ENCODE measurements around the gene RET. TPM values are rescaled to one million over a fixed set of nuclear protein-coding genes. Genes with fewer than 3 reads are reported as not detected.

Gene RET
- total RNA-seq, 1 experiment from 2014 or later = not detected

- POLR2A ChIA-PET = no interaction called here
- BruUV-seq (replicated peaks) = no TSS peak
- intact Hi-C loops (cut with micrococcal nuclease) = no loop called here
Measured at GRCh38 chr10:43076311-43076875, 476 bp upstream of the RET start.

GRCh38 chr10:43077421-43078171 lies 727 bp downstream of the RET start:
- Mint-ChIP-seq H3K9me3 (ENCODE audit: unreplicated experiment) (no peaks in the 10 kb centered on the region), H3K27me3 (ENCODE audit: insufficient read depth, unreplicated experiment) (no peaks in the 10 kb centered on the region), H3K27ac (ENCODE audit: low read depth, unreplicated experiment) (no peak overlapping the region), H3K4me1 (ENCODE audit: insufficient read depth, unreplicated experiment) (no peaks in the 10 kb centered on the region), H3K36me3 (ENCODE audit: insufficient read depth, unreplicated experiment) (no peaks in the 10 kb centered on the region), H3K4me3 (ENCODE audit: unreplicated experiment) (no peak overlapping the region)
- no peak for DNase-seq (ENCODE audit: unreplicated experiment)
- TF ChIP-seq CTCF (IDR thresholded peaks at IDR 0.05; ENCODE audit: unreplicated experiment) = no peak
- intact Hi-C loops (cut with micrococcal nuclease) = no loop called here
- ChIA-PET POLR2A (no interaction called here), CTCF (no interaction called here)
- BruUV-seq (replicated peaks) = no TSS peak

More at GRCh38 chr10:43076311-43076875, 476 bp upstream of the RET start:
- no peaks in the 10 kb centered on the region for H3K27me3 Mint-ChIP-seq (ENCODE audit: insufficient read depth, unreplicated experiment)
- H3K4me1 Mint-ChIP-seq (ENCODE audit: insufficient read depth, unreplicated experiment) = no peaks in the 10 kb centered on the region
- CTCF ChIA-PET = no interaction called here
- no peak for TF ChIP-seq CTCF (IDR thresholded peaks at IDR 0.05; ENCODE audit: unreplicated experiment)
- H3K36me3 Mint-ChIP-seq (ENCODE audit: insufficient read depth, unreplicated experiment) = no peaks in the 10 kb centered on the region
- no peak for DNase-seq (ENCODE audit: unreplicated experiment)
- H3K27ac Mint-ChIP-seq (ENCODE audit: low read depth, unreplicated experiment) = no peak overlapping the region
- no peak overlapping the region for H3K4me3 Mint-ChIP-seq (ENCODE audit: unreplicated experiment)
- no peaks in the 10 kb centered on the region for H3K9me3 Mint-ChIP-seq (ENCODE audit: unreplicated experiment)

- no TSS peak for BruUV-seq (replicated peaks)
- H3K36me3 Mint-ChIP-seq (ENCODE audit: insufficient read depth, unreplicated experiment) = no peaks in the 10 kb centered on the region
- ChIA-PET POLR2A (no interaction called here), CTCF (interaction anchor here (0.6 to 0.8 kb wide), 3 partner anchors 121 to 686 kb away, joined by 3 to 4 read pairs (median 4); no protein-coding TSS in a partner anchor)
- no peak for TF ChIP-seq CTCF (IDR thresholded peaks at IDR 0.05; ENCODE audit: unreplicated experiment)
- H3K4me1 Mint-ChIP-seq (ENCODE audit: insufficient read depth, unreplicated experiment) = no peaks in the 10 kb centered on the region
- H3K27ac Mint-ChIP-seq (ENCODE audit: low read depth, unreplicated experiment) = no peak overlapping the region
- H3K4me3 Mint-ChIP-seq (ENCODE audit: unreplicated experiment) = no peak overlapping the region
- DNase-seq (ENCODE audit: unreplicated experiment) = no peak
- H3K9me3 Mint-ChIP-seq (ENCODE audit: unreplicated experiment) = no peaks in the 10 kb centered on the region
- intact Hi-C loops (cut with micrococcal nuclease) = no loop called here
- no peaks in the 10 kb centered on the region for H3K27me3 Mint-ChIP-seq (ENCODE audit: insufficient read depth, unreplicated experiment)
Measured at GRCh38 chr10:43078175-43078985, 1.5 kb downstream of the RET start.

GRCh38 chr10:43078986-43079273 lies 2.1 kb downstream of the RET start:
- DNase-seq (ENCODE audit: unreplicated experiment) = no peak
- no peaks in the 10 kb centered on the region for H3K9me3 Mint-ChIP-seq (ENCODE audit: unreplicated experiment)
- intact Hi-C loops (cut with micrococcal nuclease) = no loop called here
- POLR2A ChIA-PET = no interaction called here
- no peaks in the 10 kb centered on the region for H3K4me1 Mint-ChIP-seq (ENCODE audit: insufficient read depth, unreplicated experiment)
- TF ChIP-seq CTCF (IDR thresholded peaks at IDR 0.05; ENCODE audit: unreplicated experiment) = no peak
- BruUV-seq (replicated peaks) = no TSS peak
- H3K27ac Mint-ChIP-seq (ENCODE audit: low read depth, unreplicated experiment) = no peak overlapping the region
- no peaks in the 10 kb centered on the region for H3K27me3 Mint-ChIP-seq (ENCODE audit: insufficient read depth, unreplicated experiment)
- CTCF ChIA-PET = interaction anchor here (0.6 to 0.9 kb wide), 3 partner anchors 22 to 212 kb away, joined by 3 to 4 read pairs (median 3); no protein-coding TSS in a partner anchor
- H3K4me3 Mint-ChIP-seq (ENCODE audit: unreplicated experiment) = no peak overlapping the region
- H3K36me3 Mint-ChIP-seq (ENCODE audit: insufficient read depth, unreplicated experiment) = no peaks in the 10 kb centered on the region
